Gastroesophageal sphincter (tissue), 3 donors: Measurements from ENCODE around the gene UBR4.

ENCODE experiments used
- CTCF ChIP-seq, 4 experiments: fragments of 200-600 bp in 2 of 4; fragments of 450-650 bp in 2 of 4; sonication (generic) in 1 of 4; IDR thresholded peaks; one replicate each; pipeline ENCODE4 v1.5.1; 2017 to 2019; ENCODE audit warnings: antibody characterized with exemption in 4 of 4, mild to moderate bottlenecking in 2 of 4, moderate library complexity in 2 of 4
- EP300 ChIP-seq: sonication (generic); formaldehyde crosslinking; IDR thresholded peaks from one replicate; pipeline ENCODE4 v1.6.1; 2017; ENCODE audit warnings: antibody characterized with exemption, mild to moderate bottlenecking
- POLR2A ChIP-seq, 2 donors: fragments of 450-650 bp; IDR thresholded peaks; one replicate each; pipeline ENCODE4 v1.6.1; 2017; ENCODE audit warnings: antibody characterized with exemption in 2 of 2, mild to moderate bottlenecking in 2 of 2, moderate library complexity in 1 of 2

GRCh38 chr1:19035377-19036040, 174.6 kb downstream of the UBR4 start:
- no peak for TF ChIP-seq CTCF (IDR thresholded peaks at IDR 0.05)
- TF ChIP-seq POLR2A (IDR thresholded peaks at IDR 0.05), result no peak
- no peak for TF ChIP-seq EP300
